Osteoblast (primary cell): ENCODE results near the gene IRX5. TPM values are rescaled to one million over a fixed set of nuclear protein-coding genes. Genes with fewer than 3 reads are reported as not detected.
A peak's percentile ranks its signal among the peaks of the same experiment; 100 is the strongest.

ENCODE experiments used
- DNase-seq: peaks from one replicate; pipeline ENCODE4 v3.0.0; 2011; ENCODE audit warnings: low spot score, mixed read lengths; ENCODE audit not compliant: insufficient read length; ENCODE audit errors: missing footprints
- H2AFZ ChIP-seq: 2 replicates; pipeline ENCODE4 v1.6.0; 2011; ENCODE audit warnings: mild to moderate bottlenecking, low read length
- H3K27ac ChIP-seq: 2 replicates; pipeline ENCODE4 v1.5.1; 2011; ENCODE audit warnings: mild to moderate bottlenecking, low read depth, low read length, moderate library complexity
- H3K27me3 ChIP-seq: 2 replicates; pipeline ENCODE4 v1.6.0; 2012; ENCODE audit warnings: mild to moderate bottlenecking, control low read depth, inconsistent platforms, low read length, moderate library complexity; ENCODE audit not compliant: insufficient read depth
- H3K36me3 ChIP-seq: 2 replicates; pipeline ENCODE4 v1.5.1; 2011; ENCODE audit warnings: mild to moderate bottlenecking, low read length, control low read depth, moderate library complexity; ENCODE audit not compliant: insufficient read depth
- H3K4me1 ChIP-seq: 2 replicates; pipeline ENCODE4 v1.5.1; 2011; ENCODE audit warnings: mild to moderate bottlenecking, low read length, control low read depth, moderate library complexity; ENCODE audit not compliant: insufficient read depth
- H3K4me2 ChIP-seq: 2 replicates; pipeline ENCODE4 v1.6.0; 2011; ENCODE audit warnings: mild to moderate bottlenecking, low read length; ENCODE audit not compliant: insufficient read depth
- H3K4me3 ChIP-seq: fragments of 200-600 bp; sonication (generic); 3 replicates; pipeline ENCODE4 v1.5.1; 2012; ENCODE audit warnings: mild to moderate bottlenecking, low read length, inconsistent platforms; ENCODE audit not compliant: insufficient read depth
- H3K79me2 ChIP-seq: 2 replicates; pipeline ENCODE4 v1.6.0; 2012; ENCODE audit warnings: mild to moderate bottlenecking, low read length, control low read depth, inconsistent platforms; ENCODE audit not compliant: insufficient read depth
- H3K9me3 ChIP-seq: 2 replicates; pipeline ENCODE4 v1.5.1; 2011; ENCODE audit warnings: low read depth, low read length, control low read depth
- H4K20me1 ChIP-seq: 2 replicates; pipeline ENCODE4 v1.6.0; 2012; ENCODE audit warnings: mild to moderate bottlenecking, low read length, control low read depth; ENCODE audit not compliant: insufficient read depth
- total RNA-seq: library from RNA; depleted of rRNA; stranded (reverse); fragments of >200 nt; gene quantifications from 2 replicates; pipeline ENCODE4 v1.2.3, GENCODE V29; 2012
- TF ChIP-seq, protein P1 (sequence below): IDR thresholded peaks from 2 replicates; pipeline ENCODE4 v1.5.1; 2011; ENCODE audit warnings: mild to moderate bottlenecking, low read depth, low read length, moderate library complexity; ENCODE audit errors: extremely low read depth

Gene IRX5
- total RNA-seq, 1 donor, result 19.5 TPM

DNA sequence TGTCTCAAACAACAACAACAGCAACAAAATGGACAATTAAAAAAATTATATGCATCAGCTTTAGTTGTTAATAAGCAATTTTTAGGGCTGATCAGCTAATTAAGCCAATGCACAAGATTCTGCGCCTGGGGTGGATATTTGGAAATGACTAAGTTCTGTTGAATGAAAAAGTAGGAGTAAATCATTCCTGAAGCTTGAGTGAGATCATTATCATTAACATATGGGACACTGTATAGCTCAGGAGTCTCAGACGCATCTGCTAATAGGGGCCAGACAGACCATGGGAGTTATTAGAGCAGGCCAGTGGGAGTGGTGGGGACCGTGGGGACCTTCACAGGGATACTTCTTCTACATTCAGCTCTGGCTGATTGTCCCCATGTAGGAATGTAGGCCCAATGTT lies 22.8 kb downstream of the IRX5 start:
- Histone ChIP-seq H3K27me3 (no peaks in the 10 kb centered on the region), H3K4me3 (no peak overlapping the region), H2AFZ (no peak overlapping the region), H4K20me1 (no peaks in the 10 kb centered on the region), H3K9me3 (no peaks in the 10 kb centered on the region), H3K27ac (no peak overlapping the region), H3K4me1 (no peaks in the 10 kb centered on the region), H3K36me3 (no peaks in the 10 kb centered on the region), H3K4me2 (no peak overlapping the region), H3K79me2 (no peaks in the 10 kb centered on the region)
- DNase-seq, result no peak
- TF ChIP-seq, protein P1, sequence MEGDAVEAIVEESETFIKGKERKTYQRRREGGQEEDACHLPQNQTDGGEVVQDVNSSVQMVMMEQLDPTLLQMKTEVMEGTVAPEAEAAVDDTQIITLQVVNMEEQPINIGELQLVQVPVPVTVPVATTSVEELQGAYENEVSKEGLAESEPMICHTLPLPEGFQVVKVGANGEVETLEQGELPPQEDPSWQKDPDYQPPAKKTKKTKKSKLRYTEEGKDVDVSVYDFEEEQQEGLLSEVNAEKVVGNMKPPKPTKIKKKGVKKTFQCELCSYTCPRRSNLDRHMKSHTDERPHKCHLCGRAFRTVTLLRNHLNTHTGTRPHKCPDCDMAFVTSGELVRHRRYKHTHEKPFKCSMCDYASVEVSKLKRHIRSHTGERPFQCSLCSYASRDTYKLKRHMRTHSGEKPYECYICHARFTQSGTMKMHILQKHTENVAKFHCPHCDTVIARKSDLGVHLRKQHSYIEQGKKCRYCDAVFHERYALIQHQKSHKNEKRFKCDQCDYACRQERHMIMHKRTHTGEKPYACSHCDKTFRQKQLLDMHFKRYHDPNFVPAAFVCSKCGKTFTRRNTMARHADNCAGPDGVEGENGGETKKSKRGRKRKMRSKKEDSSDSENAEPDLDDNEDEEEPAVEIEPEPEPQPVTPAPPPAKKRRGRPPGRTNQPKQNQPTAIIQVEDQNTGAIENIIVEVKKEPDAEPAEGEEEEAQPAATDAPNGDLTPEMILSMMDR, result no peak

DNA sequence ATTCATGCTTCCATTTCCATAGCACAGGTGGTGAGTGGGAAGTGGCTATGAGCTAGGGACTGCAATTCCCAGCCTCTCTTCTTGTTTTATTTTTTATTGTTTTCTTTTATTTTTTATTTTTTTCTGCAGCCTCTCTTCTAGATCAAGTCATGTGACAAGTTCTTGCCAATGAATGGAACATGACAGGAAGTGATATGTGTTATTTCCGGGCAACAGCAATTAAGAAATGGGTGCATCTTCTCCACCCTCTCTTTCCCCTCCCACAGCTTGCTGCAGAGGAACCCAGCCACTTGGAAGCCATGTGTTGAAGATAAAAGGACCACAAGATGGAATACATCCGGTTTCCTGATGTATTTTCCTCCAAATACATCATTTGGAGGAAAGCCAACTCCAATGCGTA lies 23.6 kb downstream of the IRX5 start:
- no peak overlapping the region for H3K27ac ChIP-seq
- no peak overlapping the region for H2AFZ ChIP-seq
- H3K4me3 ChIP-seq, result no peak overlapping the region
- H4K20me1 ChIP-seq, result no peaks in the 10 kb centered on the region
- no peak overlapping the region for H3K4me2 ChIP-seq
- H3K79me2 ChIP-seq, result no peaks in the 10 kb centered on the region
- H3K36me3 ChIP-seq, result no peaks in the 10 kb centered on the region
- H3K4me1 ChIP-seq, result no peaks in the 10 kb centered on the region
- no peaks in the 10 kb centered on the region for H3K27me3 ChIP-seq
- TF ChIP-seq, protein P1, result no peak
- no peaks in the 10 kb centered on the region for H3K9me3 ChIP-seq
- no peak for DNase-seq

DNA sequence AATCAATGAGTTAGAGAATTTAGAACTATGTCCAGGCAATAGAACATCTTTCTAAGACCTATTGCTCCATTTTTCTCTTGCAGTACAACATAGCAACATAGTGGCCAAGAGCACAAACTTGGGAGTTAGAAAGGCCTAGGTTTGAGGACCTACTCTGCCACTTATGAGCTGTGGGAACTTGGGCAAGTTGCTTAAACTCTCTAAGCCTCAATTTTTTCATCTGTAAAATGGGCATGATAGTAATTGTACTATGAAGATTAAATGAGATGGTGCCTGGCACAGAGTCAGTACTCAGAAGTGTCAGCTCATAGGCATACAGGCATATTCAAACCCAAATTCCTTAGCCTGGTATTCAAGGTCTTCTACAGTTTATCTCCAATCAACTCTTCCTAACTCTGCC lies 25.1 kb downstream of the IRX5 start:
- H3K36me3 ChIP-seq, result no peaks in the 10 kb centered on the region
- no peak overlapping the region for H3K27ac ChIP-seq
- no peaks in the 10 kb centered on the region for H3K4me1 ChIP-seq
- no peak overlapping the region for H3K4me3 ChIP-seq
- no peaks in the 10 kb centered on the region for H3K27me3 ChIP-seq
- TF ChIP-seq, protein P1, result no peak
- no peaks in the 10 kb centered on the region for H4K20me1 ChIP-seq
- H2AFZ ChIP-seq, result no peak overlapping the region
- H3K4me2 ChIP-seq, result no peak overlapping the region
- H3K79me2 ChIP-seq, result no peaks in the 10 kb centered on the region
- H3K9me3 ChIP-seq, result no peaks in the 10 kb centered on the region
- DNase-seq, result no peak

DNA sequence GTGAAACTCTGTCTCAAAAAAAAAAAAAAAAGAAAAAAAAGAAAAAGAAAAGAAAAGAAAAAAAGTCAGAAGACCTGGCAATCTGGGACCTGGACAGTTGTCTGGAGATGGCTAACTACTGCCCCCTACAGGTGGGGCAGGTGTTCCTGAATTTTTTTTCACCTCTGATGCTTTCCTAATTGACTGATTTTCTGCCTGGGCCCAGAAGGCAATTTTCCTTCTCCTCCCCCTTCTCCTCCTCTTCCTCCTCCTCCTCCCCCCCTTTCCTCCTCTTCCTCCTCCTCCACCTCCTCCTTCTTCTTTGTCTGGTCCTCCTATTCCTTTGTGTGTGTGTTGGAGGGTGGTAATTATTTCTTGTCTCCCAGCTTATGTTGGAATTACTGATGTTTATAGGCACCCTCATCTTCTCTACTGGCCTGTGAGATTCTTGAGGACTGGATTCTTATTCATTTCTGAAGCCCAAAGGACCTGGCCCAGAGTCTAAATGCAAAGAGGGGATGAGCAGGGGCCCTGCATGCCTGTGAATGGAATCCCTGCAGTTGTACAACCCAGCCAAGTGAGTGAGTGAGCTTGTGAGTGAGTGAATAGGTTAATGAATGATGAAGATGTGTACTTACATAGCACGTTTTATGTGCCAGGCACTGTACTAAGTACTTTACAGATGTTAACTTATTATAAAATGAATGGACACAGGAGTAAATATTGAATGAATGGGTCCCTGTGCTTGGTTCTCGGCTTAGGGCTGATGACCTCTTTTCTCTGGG lies 26.9 kb downstream of the IRX5 start:
- Histone ChIP-seq H4K20me1 (no peaks in the 10 kb centered on the region), H3K9me3 (no peaks in the 10 kb centered on the region), H3K4me2 (no peak overlapping the region), H2AFZ (no peak overlapping the region), H3K27ac (no peak overlapping the region), H3K4me1 (no peaks in the 10 kb centered on the region), H3K79me2 (no peaks in the 10 kb centered on the region), H3K27me3 (no peaks in the 10 kb centered on the region), H3K4me3 (no peak overlapping the region), H3K36me3 (no peaks in the 10 kb centered on the region)
- DNase-seq, result peak; percentile 56
- TF ChIP-seq, protein P1, result peak; percentile 48
